NCI-H524 treated with DMSO at 0.1 percent for 48 hours (cell line): Measurements from ENCODE around the gene SNX9.
"Not testable (repeated sequence)": the region's sequence is repeated elsewhere in the genome, so short reads cannot be mapped to it uniquely, and the experiment has no call there.

ENCODE experiments used
- DNase-seq: peaks from one replicate; lab custom pipeline; 2025; lab: John Stamatoyannopoulos, UW

The SNX9 gene

DNA sequence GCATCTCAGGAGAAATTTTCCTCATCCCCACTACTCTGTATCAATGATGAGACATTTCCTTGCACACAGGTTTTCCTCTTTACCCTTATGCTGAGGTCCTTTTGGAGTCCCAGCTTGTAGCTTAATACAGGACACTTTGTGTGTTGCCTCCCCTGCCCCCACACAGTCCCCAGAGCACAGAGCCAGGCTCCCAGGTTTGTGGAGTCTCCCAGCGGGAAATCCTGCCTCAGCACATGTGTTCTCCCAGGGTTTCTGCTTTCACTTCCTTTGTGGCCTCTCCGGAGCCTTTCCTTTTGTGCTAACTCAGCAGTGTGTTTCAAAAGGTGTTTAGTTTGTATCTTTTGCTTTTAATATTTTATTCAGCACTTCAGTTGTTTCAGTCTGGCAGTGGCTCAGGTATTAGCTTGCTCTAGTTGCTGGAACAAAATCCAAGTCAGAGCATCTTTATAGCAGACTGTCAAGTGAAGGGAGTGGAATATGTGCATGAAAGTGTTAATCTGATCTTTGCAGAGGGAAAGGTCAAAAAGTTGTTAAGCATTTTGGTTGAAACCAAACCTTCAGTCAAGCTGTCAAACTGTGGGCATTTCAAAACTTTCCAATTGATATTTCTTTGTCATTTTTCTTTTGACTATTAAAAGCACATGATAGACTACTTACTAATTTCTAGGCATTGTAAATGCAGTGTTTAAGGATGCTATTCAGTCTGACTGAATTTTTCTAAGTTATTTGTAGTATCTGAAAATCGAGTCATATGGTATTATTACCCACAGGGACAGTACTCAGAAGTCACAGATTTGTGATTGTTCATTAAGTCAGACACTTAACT lies 8.6 kb downstream of the SNX9 start:
- no peak for DNase-seq

DNA sequence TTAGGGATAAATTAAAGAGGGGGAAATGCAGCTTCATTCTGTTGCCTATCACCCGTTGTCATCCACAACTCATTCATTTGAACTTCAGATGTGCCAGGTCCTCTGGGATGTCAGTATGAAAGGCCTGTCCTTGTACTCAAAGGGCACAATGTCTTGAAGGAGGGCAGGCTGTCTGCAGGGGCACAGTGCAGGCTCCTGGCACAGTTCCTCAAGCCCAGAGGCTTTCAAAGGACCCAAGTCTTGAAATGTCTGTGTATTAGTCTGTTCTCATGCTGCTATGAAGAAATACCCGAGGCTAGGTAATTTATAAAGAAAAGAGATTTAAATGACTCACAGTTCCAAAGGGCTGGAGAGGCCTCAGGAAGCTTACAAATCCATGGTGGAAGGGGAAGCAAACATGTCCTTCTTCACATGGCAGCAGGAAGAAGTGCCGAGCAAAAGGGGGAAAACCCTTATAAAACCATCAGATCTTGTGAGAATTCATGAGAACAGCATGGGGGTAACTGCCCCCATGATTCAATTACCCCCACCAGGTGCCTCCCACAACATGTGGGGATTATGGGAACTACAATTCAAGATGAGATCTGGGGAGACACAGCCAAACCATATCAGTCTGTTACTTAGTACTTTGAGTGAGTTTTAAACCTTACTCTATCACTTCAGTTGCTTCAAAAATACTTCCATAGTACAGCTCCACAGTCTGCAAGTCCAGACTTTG lies 9.4 kb downstream of the SNX9 start:
- DNase-seq, result no peak

DNA sequence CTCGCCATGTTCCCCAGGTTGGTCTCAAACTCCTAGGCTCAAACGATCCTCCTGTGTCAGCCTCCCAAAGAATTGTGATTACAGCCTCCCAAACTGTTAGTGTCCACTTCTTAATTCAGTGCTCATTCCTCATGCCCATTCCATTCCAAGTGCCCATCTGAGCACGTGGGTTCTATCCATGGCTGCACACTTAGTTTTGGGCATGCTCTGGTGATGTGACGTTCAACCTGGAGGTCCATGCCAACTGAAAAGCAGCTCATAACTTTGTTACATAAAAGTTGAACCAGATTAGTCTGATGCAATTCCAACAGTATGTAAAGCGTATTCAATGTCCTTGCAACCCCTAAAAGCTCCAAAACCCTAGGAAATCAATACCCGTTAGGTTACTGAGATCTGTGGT lies 11.5 kb downstream of the SNX9 start:
- no peak for DNase-seq

DNA sequence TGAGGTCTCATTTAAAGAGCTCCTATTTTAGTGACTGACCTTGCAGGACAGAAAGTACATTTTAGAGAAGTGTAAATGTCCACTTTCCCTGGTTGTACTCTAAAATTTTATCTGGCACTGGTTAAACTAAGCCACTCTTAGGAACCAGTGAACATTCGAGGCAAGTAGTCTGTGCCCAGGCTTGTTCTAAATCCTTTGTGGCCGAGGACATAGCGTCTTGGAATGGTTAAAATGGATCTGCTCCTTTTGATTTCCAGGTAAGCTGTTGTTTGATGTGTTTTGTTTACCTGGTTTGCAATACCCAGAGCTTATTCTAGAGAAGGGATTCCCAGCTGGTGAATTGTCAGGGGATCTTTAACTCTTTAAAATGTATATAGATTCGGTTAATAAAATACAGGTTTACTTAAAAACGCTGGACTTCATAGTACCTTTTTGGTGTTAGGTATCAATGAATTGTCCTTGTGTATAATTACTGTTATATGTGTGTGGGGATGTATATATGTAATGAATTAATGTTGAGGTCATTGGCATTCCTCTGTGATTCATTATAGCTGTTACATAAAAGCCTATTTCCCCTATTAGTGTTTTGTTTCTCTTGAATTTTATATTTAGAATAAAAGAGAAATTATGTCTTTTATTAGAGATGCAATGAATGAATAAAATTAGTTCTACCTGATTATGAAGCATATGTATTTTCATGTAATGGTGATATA lies 15.8 kb downstream of the SNX9 start:
- no peak for DNase-seq

DNA sequence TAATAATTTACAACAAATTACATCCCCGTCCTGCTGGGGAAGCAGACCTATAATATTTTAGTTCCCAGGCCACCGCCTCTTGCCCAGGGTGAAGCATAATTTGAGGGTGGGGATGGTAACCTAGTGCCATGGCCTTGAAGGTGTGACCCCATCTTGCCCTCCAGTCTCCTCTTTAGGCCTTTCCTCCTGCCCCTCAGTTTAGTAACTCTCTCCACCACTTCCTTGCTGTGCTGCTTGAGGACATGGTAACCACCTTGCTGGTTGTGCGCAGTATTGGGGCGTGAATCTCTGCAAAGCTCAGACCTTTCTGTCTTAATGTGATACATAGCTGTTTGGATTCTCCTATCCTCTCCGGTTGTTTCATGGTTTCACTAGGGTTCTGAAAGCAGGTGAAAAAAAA lies 16.6 kb downstream of the SNX9 start:
- no peak for DNase-seq

DNA sequence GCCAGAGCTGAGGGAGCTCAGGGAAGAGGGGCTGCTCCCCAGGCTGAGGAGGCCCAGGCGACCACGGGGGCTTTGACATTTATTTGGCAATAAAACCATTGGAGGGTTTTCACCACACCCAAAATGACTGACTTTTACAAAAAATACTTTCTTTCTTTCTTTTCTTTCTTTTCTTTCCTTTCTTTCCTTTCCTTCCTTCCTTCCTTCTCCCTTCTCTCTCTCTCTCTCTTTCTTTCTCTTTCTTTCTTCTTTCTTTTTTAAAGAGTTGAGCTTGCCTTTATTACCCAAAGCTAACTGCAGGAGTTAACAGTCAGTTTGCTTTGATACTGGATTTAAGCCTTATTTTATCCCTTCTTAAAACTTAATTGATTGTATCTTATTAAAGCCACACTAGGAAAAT lies 17.2 kb downstream of the SNX9 start:
- no peak for DNase-seq

DNA sequence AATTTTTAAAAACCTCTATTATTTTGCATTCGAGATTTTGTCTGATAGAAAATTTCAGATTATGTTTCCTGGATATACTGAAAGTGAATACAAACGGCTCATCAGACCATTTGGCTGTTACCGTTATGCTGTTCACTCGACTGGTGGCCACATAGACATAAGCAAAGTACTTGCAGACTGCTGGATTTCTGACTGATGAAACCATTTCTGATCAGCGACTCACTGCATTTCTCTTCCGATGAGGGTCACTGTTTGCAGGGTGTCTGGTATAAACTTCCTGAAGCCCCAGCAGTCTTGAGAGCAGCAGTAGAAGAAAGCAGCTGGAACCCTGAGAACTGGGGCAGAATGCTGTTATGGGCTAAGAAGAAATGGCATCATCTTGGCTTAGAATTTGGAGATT lies 17.7 kb downstream of the SNX9 start:
- no peak for DNase-seq

DNA sequence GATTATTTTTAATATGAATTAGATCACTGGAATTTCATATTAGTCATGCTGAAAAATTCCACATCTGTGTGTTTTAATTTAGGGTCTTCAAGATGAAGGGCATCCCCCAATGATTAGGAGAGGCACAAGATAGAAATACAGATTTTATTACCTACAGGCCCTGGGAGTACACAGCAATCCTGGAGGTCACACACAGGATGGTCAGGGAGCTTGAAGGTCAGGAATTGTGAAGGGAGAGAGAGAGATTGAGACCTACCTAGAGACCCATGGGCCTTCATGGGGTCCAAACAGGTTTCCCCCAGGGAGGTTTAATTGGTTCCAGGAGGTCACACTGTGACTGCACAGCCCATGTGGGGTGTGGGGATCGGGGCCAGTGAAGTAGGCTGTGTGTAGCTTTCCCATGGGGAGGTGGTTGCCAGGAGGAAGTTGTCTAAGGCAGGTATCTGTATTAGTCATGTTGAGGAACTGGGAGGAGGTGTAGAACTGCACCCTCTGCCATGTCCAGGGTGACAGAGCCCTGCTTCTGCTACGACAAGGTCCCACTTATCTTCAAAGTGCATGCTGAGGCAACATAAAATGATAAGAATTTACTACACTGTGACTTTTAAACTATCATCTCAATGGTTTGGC lies 18.3 kb downstream of the SNX9 start:
- no peak for DNase-seq

DNA sequence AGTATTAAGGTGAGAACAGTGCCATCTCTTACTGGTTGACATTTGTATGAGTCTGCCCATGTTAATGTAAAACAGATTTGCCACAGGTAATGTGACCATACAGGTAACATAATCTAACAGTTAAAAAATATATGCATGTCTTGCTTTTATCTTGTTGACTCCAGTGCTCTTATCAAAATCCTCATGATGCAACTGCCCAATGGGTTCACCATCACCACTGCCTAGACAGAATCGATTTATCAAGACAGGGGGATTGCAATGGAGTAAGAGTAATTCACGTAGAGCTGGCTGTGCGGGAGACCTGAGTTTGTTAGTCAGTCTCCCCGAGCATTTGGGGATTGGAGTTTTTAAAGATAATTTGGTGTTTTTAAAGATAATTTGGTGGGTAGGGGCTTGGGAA lies 19.2 kb downstream of the SNX9 start:
- no peak for DNase-seq

DNA sequence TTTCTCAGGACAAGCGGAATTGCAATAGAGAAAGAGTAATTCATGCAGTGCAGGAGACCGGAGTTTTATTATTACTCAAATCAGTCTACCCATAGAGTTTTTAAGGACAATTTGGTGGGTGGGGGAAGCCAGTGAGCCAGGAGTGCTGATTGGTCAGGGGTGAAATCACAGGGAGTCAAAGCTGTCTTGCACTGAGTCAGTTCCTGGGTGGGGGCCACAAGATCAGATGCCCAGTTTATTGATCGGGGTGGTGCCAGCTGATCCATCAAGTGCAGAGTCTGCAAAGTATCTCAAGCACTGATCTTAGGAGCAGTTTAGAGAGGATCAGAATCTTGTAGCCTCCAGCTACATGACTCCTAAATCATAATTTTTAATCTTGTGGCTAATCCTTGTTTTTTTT lies 21.1 kb downstream of the SNX9 start:
- DNase-seq, result not testable (repeated sequence)

DNA sequence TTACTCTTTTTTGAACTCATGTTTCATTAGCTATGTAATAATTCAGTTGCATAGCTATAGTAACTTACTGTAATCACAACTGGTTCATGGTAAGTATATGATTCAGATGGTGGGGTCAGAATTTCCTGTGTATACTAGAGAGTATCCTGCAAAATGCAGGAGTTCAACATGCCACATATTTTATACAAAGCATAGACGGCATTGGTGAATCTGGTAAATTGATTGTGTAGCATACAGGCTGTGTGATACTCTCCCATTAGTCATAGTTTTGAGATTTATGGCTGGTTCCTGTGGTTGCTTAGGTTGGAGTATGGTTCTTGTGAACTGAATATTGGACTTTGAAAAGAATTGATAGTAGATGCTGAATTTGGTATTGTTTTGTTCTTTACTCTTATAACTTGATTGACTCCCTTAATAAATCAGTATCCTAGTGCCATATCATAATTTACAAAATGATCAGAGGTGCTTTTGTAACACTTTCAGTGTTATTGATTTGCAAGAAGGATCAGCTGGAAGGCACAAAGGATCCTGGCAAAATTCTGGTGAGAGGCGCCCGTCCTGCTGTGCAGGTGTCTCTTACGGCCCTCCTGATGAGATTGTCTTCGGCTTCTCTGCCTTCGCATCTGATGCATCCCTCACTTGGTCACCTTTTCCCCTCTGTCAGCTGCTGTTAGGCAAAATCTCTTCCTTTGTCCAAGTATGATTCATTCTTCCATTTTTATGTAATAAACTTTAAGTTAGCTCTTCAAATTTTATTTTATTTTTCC lies 22.6 kb downstream of the SNX9 start:
- no peak for DNase-seq

DNA sequence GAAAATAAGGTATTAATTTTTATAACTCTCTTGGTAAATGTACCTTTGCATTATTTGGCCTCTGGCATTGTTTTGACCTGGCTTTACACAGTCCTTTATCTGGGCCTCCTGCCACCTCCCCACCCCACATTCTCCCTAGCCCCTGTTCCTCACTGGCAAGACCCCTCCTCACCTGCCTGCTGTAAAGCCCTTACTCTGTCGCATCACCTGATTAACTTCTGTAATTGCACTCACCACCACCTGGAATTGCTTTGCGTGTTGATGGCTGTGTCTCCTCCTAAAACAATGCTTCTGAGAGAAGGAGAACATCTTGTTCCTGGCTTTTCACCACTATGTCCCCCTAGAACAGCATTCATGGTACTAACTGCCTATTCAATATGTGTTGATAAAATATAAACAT lies 24.8 kb downstream of the SNX9 start:
- no peak for DNase-seq

DNA sequence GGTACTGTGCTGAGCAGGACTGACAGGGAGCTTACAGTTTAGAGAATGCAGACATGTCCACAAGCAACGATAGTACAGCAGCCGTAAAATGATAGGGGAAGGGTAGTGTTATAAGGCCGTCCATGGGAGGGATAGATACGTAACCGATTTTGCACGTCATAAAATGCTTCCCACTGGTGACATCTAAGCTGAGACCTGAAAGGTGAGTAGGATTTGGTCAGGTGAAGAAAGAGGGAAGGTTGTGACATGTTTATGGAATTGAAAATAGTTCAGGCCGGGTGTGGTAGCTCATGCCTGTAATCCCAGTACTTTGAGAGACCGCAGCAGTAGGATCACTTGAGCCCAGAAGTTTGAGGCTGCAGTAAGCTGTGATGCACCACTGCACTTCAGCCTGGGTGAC lies 25.6 kb downstream of the SNX9 start:
- no peak for DNase-seq

DNA sequence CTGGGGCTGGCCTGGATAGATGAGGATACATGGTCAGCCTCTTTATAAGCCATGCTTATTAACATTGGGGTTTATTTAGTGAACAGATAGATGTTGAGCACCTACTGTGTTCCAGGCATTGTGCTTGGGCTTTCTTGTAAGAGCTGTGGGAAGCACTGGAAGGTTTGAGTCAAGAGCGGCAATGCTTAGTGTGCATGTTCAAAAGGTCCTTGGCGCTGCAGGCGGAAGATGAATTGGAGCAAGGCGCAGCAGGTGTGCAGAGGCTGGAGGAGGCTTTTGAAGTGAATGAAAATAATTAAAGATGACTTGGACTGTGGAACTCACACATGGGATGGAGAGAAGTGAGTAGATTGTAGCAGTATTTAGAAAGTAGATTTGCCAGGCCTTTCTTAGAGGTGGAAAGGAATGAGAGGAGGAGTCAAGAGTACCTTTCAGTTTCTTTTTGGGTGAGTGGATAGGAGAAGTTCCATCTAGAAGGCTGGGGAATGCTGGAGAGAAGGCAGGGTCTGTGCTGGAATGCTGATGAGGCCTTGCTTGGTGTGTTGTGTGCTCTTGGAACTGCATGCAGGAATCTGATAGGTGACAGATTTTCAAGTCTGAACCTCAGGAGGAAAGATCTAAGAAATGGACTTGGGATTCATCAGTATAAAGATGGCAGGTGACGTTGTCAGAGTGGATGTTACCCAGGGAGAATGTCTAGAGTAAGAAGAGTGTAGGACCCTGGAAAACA lies 26.4 kb downstream of the SNX9 start:
- no peak for DNase-seq

DNA sequence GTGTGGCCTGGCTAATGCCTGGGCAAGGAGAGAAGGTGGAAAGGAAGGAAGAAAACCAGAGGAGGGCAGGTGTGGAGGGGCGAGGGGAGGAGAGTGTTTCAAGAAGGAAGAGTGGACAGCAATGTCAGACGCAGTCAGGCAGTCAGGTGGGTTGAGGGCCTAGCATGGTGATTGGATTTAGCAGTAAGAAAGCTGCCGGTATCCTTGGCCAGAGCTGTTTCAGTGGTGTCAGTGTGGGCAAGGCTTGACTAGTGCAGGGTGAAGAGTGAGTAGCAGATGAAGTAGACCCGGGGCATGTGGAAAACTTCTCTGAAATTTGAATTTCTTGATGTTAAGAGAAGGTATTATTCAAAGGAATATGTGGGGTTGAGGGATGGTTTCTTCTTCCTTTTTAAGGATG lies 27.0 kb downstream of the SNX9 start:
- DNase-seq, result no peak

DNA sequence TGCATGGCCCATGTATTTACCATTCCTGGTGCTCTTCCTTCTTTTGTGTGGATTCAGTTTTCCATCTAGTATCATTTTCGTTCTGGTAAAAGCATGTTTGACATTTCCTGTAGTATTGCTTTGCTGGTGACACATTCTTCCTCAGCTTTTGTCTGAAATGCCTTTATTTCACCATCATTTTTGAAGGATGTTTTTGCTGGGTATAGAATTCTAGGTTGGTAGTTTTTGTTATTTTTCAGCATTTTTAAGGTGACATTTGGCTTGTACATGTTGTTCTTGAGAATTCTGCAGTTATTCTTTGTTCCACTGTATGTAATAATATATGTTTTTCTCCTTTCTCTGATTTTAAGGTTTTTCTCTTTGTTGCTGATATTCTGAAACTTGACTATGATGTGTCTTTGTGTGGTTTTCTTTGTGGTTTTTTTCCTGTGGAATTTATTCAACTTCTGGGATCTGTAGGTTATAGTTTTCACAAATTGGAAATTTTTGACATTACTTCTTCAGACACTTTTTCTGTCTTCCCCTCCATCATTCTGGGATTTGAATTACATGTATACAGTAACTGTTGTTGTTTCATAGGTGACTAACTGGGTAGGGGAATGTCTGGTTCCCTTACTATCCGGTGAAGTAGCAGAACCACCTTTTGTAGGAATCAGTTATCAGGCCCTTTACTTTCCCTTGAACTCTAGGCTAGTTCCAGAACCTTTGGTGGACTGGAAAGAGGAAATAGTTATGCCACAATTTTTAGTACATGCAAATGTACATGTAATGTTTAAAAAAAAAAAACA lies 30.2 kb downstream of the SNX9 start:
- no peak for DNase-seq

DNA sequence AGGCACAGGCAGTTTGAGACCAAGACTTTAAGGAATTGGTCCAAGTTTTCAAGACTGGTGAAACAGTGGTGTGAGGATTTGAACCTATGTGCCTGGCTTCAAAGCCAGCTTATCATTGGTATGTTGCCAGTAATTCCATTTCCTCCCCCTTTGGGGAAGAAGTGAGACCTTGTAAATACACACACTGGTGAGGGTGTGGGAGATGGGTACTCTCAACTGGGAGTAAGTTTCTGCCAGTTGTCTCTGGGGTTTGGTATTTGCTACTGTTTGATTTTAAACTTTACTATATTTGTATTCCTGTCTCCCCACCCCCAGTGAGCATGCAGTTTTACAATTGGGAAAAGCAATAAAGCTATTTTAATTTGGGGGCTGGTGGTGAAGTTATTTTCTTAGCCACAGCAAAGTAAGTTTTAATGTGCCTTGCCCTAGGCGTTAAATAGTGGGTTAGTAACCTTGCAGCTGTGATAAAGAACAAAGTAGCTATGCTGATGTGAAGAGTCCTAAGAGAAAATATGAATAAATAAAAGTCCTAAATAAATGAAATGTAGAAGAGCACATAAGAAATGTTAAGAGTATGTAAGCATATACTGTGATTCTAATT lies 31.0 kb downstream of the SNX9 start:
- no peak for DNase-seq

DNA sequence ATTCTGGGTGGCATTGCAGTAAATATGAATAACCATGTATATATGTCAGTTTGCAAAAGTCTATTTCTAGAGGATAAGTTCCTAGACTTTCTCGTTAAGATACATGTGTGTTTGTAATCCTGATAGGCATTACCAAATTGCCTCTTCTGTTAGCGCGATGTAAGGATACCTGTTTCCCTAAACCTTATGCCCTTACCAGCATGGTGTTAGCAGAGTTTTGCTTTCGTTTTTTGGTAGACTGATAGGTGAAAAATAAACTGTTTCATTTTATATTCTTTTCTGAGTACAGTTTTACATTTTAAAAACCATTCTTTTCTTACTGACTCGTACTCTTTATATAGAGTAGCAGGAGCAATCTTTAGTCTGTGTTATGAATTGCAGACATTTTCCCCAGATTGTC lies 32.3 kb downstream of the SNX9 start:
- DNase-seq, result no peak

DNA sequence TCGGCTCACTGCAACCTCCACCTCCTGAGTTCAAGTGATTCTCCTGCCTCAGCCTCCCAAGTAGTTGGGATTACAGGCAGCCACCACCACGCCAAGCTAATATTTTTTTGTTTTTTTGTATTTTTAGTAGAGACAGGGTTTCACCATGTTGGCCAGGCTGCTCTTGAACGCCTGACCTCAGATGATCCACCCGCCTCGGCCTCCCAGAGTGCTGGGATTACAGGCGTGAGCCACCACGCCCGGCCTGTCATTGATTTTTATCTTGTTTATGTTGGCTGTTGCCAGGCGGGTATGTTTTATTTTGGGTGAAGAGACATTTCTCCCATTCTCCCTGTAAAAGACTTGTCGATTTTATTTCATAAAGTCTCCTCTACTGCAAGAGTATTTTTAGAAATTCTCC lies 32.8 kb downstream of the SNX9 start:
- not testable (repeated sequence) for DNase-seq

DNA sequence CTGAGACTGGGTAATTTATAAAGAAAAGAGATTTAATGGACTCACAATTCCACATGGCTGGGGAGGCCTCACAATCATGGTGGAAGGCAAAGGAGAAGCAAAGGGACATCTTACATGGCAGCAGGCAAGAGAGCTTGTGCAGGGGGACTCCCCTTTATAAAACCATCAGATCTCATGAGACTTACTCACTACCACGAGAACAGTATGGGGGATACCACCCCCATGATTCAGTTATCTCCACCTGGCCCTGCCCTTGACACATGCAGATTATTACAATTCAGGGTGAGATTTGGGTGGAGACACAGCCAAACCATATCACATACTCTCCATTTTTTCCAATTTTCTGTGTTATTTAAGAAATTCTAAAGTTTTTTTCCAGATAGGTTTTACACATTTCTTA lies 35.6 kb downstream of the SNX9 start:
- DNase-seq, result not testable (repeated sequence)
